SK-N-SH (cell line): ENCODE results near the gene DGLUCY.

Experiments used
- CTCF ChIP-seq: fragments of 200-600 bp; sonication (generic); IDR thresholded peaks from 2 replicates; pipeline ENCODE4 v1.6.1; 2017; ENCODE audit warnings: antibody characterized with exemption, mild to moderate bottlenecking, moderate library complexity
- IRF3 ChIP-seq: fragments of 150-350 bp; IDR thresholded peaks from 2 replicates; pipeline ENCODE4 v1.6.1; 2016; ENCODE audit warnings: mild to moderate bottlenecking, low read depth, low read length
- MAX ChIP-seq: IDR thresholded peaks from 2 replicates; pipeline ENCODE4 v1.4.0; 2012; ENCODE audit warnings: low read depth
- MEF2A ChIP-seq: IDR thresholded peaks from 2 replicates; pipeline ENCODE4 v1.4.0; 2012; ENCODE audit warnings: low read depth, borderline replicate concordance
- NFIC ChIP-seq: IDR thresholded peaks from 2 replicates; pipeline ENCODE4 v1.4.0; 2012; ENCODE audit warnings: borderline replicate concordance
- SIN3A ChIP-seq: IDR thresholded peaks from 2 replicates; pipeline ENCODE4 v1.6.1; 2012; ENCODE audit warnings: low read depth, mild to moderate bottlenecking, low read length, moderate library complexity, borderline replicate concordance
- TAF1 ChIP-seq: IDR thresholded peaks from 2 replicates; pipeline ENCODE4 v1.6.1; 2012; ENCODE audit warnings: low read depth, mild to moderate bottlenecking, low read length, moderate library complexity, borderline replicate concordance
- TCF12 ChIP-seq: IDR thresholded peaks from 2 replicates; pipeline ENCODE4 v1.4.0; 2012

GRCh38 chr14:91128699-91129098 is 14.8 kb downstream of the DGLUCY start:
- TF ChIP-seq SIN3A: no peak
- TF ChIP-seq MEF2A: no peak
- no peak for TF ChIP-seq CTCF
- TF ChIP-seq TAF1: no peak
- TF ChIP-seq NFIC: no peak
- no peak for TF ChIP-seq IRF3
- no peak for TF ChIP-seq TCF12
- TF ChIP-seq MAX: no peak
